ENCODE data around the gene MMP15. TPM values are rescaled to one million over a fixed set of nuclear protein-coding genes. Genes with fewer than 3 reads are reported as not detected.

Gene MMP15
- total and polyA plus RNA-seq, 2 of the 13 experiments (the other 11 are each of a cell fraction or from before 2014, with no cell fraction given): 35.2 to 44.9 TPM

DNA sequence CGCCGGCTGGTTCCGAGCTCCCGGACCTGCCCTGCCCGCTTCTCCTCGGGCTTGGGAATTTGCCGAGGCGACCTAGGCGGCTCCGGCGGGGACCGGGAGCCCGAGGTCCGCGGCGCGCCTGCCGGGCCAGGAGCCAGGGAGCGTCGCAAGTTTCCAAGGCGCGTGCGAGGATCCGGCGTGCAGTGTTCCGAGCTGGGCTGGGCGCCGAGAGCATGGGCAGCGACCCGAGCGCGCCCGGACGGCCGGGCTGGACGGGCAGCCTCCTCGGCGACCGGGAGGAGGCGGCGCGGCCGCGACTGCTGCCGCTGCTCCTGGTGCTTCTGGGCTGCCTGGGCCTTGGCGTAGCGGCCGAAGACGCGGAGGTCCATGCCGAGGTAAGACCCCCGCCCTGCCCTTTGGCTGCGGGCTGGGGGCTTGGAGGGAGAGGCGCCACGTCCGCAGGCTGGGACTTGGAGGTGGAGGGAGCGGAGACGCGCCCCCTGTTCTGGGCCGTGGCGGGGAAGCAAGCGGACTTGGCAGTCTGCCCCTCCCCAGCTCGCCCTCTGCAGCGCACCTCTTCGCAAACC lies 668 bp downstream of the MMP15 start (continued):
- TF ChIP-seq, protein P1, sequence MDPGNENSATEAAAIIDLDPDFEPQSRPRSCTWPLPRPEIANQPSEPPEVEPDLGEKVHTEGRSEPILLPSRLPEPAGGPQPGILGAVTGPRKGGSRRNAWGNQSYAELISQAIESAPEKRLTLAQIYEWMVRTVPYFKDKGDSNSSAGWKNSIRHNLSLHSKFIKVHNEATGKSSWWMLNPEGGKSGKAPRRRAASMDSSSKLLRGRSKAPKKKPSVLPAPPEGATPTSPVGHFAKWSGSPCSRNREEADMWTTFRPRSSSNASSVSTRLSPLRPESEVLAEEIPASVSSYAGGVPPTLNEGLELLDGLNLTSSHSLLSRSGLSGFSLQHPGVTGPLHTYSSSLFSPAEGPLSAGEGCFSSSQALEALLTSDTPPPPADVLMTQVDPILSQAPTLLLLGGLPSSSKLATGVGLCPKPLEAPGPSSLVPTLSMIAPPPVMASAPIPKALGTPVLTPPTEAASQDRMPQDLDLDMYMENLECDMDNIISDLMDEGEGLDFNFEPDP (CRISPR knock-in tag; conservative IDR thresholded peaks at IDR 0.05): no peak
- TF ChIP-seq, protein P2, sequence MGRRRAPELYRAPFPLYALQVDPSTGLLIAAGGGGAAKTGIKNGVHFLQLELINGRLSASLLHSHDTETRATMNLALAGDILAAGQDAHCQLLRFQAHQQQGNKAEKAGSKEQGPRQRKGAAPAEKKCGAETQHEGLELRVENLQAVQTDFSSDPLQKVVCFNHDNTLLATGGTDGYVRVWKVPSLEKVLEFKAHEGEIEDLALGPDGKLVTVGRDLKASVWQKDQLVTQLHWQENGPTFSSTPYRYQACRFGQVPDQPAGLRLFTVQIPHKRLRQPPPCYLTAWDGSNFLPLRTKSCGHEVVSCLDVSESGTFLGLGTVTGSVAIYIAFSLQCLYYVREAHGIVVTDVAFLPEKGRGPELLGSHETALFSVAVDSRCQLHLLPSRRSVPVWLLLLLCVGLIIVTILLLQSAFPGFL (CRISPR knock-in tag; IDR thresholded peaks at IDR 0.05): no peak
- TF ChIP-seq ZNF746 (CRISPR knock-in tag; IDR thresholded peaks at IDR 0.05) (peak; percentile 22; the same call in 1 of the 2 replicates), BORCS8-MEF2B (CRISPR knock-in tag; IDR thresholded peaks at IDR 0.05) (peak; percentile 56; the same call in 1 of the 2 replicates), SAP130 (CRISPR knock-in tag; IDR thresholded peaks at IDR 0.05; ENCODE audit: low read depth) (peak; percentile 18; the same call in 1 of the 2 replicates), SRY (CRISPR knock-in tag; IDR thresholded peaks at IDR 0.05) (peak; percentile 61; the same call in 1 of the 2 replicates), ARID2 (CRISPR knock-in tag; IDR thresholded peaks at IDR 0.05; ENCODE audit: borderline replicate concordance) (peak; percentile 87; the same call in 1 of the 2 replicates), ZNF777 (CRISPR knock-in tag; IDR thresholded peaks at IDR 0.05) (peak; percentile 33; the same call in 1 of the 2 replicates), ASH2L (IDR thresholded peaks at IDR 0.05; ENCODE audit: insufficient read length, low read depth, low read length) (no peak), ZNF720 (CRISPR knock-in tag; IDR thresholded peaks at IDR 0.05) (no peak), ZNF879 (CRISPR knock-in tag; IDR thresholded peaks at IDR 0.05) (no peak), MIXL1 (CRISPR knock-in tag; IDR thresholded peaks at IDR 0.05) (no peak), PHF8 (CRISPR knock-in tag; IDR thresholded peaks at IDR 0.05) (peak; percentile 59), KDM5B (CRISPR knock-in tag; IDR thresholded peaks at IDR 0.05; ENCODE audit: borderline replicate concordance) (peak; percentile 12; the same call in 1 of the 2 replicates), ELF3 (CRISPR knock-in tag; IDR thresholded peaks at IDR 0.05) (0 out of 2 replicates have a peak, but pooled peaks have one; percentile 1), ARNTL (CRISPR knock-in tag; IDR thresholded peaks at IDR 0.05) (0 out of 2 replicates have a peak, but pooled peaks have one; percentile 26), PITX1 (CRISPR knock-in tag; IDR thresholded peaks at IDR 0.05) (no peak), KLF11 (CRISPR knock-in tag; IDR thresholded peaks at IDR 0.05) (no peak), ZNF768 (CRISPR knock-in tag; IDR thresholded peaks at IDR 0.05) (0 out of 2 replicates have a peak, but pooled peaks have one; percentile 8)
- TF ChIP-seq, protein P3, sequence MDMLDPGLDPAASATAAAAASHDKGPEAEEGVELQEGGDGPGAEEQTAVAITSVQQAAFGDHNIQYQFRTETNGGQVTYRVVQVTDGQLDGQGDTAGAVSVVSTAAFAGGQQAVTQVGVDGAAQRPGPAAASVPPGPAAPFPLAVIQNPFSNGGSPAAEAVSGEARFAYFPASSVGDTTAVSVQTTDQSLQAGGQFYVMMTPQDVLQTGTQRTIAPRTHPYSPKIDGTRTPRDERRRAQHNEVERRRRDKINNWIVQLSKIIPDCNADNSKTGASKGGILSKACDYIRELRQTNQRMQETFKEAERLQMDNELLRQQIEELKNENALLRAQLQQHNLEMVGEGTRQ (IDR thresholded peaks at IDR 0.05; ENCODE audit: low read depth, low read length): no peak
- TF ChIP-seq, protein P3 (CRISPR knock-in tag; IDR thresholded peaks at IDR 0.05; ENCODE audit: borderline replicate concordance): no peak
- TF ChIP-seq, protein P4, sequence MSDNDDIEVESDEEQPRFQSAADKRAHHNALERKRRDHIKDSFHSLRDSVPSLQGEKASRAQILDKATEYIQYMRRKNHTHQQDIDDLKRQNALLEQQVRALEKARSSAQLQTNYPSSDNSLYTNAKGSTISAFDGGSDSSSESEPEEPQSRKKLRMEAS (IDR thresholded peaks at IDR 0.05): peak; percentile 67
- TF ChIP-seq, protein P5, sequence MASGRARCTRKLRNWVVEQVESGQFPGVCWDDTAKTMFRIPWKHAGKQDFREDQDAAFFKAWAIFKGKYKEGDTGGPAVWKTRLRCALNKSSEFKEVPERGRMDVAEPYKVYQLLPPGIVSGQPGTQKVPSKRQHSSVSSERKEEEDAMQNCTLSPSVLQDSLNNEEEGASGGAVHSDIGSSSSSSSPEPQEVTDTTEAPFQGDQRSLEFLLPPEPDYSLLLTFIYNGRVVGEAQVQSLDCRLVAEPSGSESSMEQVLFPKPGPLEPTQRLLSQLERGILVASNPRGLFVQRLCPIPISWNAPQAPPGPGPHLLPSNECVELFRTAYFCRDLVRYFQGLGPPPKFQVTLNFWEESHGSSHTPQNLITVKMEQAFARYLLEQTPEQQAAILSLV (CRISPR knock-in tag; IDR thresholded peaks at IDR 0.05; ENCODE audit: borderline replicate concordance): no peak; the same call in 1 of the 2 replicates
- TF ChIP-seq, protein P6, sequence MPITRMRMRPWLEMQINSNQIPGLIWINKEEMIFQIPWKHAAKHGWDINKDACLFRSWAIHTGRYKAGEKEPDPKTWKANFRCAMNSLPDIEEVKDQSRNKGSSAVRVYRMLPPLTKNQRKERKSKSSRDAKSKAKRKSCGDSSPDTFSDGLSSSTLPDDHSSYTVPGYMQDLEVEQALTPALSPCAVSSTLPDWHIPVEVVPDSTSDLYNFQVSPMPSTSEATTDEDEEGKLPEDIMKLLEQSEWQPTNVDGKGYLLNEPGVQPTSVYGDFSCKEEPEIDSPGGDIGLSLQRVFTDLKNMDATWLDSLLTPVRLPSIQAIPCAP (CRISPR knock-in tag; IDR thresholded peaks at IDR 0.05; ENCODE audit: low read depth): no peak

Measured in HepG2 (cell line).